HAP-1 (cell line): Measurements from ENCODE around the gene TRIM63.
A peak's percentile ranks its signal among the peaks of the same experiment; 100 is the strongest.
"Not testable (repeated sequence)": the region's sequence is repeated elsewhere in the genome, so short reads cannot be mapped to it uniquely, and the experiment has no call there.

Experiments
- DNase-seq, 2 experiments: peaks; one replicate each; pipeline ENCODE4 v3.0.0-alpha.2; 2016 to 2020; ENCODE audit warnings: low spot score in 2 of 2
- H3K27me3 ChIP-seq: fragments of 250-450 bp; sonication (Bioruptor Pico); 2 replicates; pipeline ENCODE4 v1.5.1; 2020; ENCODE audit warnings: low read depth, mild to moderate bottlenecking, moderate library complexity
- H3K36me3 ChIP-seq: fragments of 250-450 bp; sonication (Bioruptor Pico); replicated peaks from 2 replicates; pipeline ENCODE4 v1.5.1; 2020; ENCODE audit warnings: mild to moderate bottlenecking
- H3K4me1 ChIP-seq: fragments of 250-450 bp; sonication (Bioruptor Pico); 2 replicates; pipeline ENCODE4 v1.5.1; 2020; ENCODE audit warnings: mild to moderate bottlenecking
- H3K4me3 ChIP-seq: fragments of 250-450 bp; sonication (Bioruptor Pico); 2 replicates; pipeline ENCODE4 v1.5.1; 2020; ENCODE audit warnings: mild to moderate bottlenecking, moderate library complexity
- H3K9me3 ChIP-seq: fragments of 250-450 bp; sonication (Bioruptor Pico); 2 replicates; pipeline ENCODE4 v1.5.1; 2020; ENCODE audit warnings: mild to moderate bottlenecking, moderate library complexity
- in situ Hi-C: fragments of 300-500 bp; cut with MboI; formaldehyde crosslinking; loops from 3 replicates; pipeline ENCODE4 v1.14.3; 2020; ENCODE audit warnings: low sequenced_read_pairs, inconsistent platforms, mixed read lengths

TRIM63 gene

DNA sequence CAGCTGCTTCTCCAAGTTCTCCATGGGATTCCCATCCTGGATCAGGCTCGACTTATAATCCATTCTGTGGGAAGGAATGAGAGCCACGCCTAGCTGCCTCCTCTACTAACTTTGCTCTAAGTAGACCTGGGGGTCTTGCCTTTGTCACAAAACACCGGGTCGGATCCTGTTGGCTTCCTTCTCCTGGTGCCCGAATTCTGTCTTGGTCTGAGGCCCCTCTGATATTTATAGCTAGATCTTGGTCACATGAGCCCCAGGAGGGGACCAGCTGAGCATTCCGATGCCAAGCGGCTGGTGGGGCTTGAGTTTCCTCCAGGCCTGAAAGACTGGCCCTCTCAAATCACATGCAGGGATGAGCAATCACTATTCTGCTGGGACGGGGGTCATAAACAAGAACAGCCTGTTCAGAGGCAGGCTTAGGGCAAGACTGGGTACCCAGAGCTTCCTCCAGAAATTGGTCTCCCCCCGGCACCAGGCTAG lies at the start of gene TRIM63:
Gene TRIM63 (minus strand): TSS at position 199 of the 480 bp plus-strand sequence. CDS start 136 bp downstream, at position 63.
- no peak within 1 kb of the TSS for H3K4me3 ChIP-seq
- H3K9me3 ChIP-seq, result no peaks in the 10 kb centered on the region
- no peaks in the 10 kb centered on the region for H3K36me3 ChIP-seq
- in situ Hi-C loops, result no loop called here
- no peak for DNase-seq
- peaks cover 12% of the 10 kb centered on the region; the same call in 1 of the 2 replicates for H3K27me3 ChIP-seq
- no peaks in the 10 kb centered on the region for H3K4me1 ChIP-seq

GRCh38 chr1:26114165-26114927 lies 46.9 kb upstream of the TRIM63 start:
- H3K9me3 ChIP-seq, result no peaks in the 10 kb centered on the region
- no peaks in the 10 kb centered on the region for H3K27me3 ChIP-seq
- peaks cover 13% of the 10 kb centered on the region for H3K4me1 ChIP-seq
- in situ Hi-C loops, result no loop called here
- no peak for DNase-seq
- no peak overlapping the region for H3K4me3 ChIP-seq
- H3K36me3 ChIP-seq, result peaks cover 31% of the 10 kb centered on the region

DNA sequence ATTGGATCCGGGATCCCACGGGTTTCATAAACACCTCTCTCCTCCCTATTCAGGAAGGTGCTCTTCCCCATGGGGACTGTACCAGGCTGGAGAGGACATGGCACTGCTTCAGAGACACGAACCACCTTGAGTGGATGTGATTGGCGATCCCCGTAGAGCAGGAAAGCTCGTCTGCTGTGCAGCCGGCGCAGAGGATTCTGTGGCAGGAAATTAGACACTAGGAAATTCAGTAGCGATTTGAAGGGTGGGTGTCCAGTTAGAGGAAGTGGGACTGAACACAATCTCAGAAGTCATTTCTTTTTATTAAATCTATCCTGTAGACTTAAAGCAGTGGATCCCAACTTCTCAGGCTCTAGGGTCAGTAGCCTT lies 45.0 kb upstream of the TRIM63 start:
- in situ Hi-C loops, result no loop called here
- no peaks in the 10 kb centered on the region for H3K27me3 ChIP-seq
- no peak for DNase-seq
- H3K4me3 ChIP-seq, result peak overlapping the region; percentile 89
- H3K4me1 ChIP-seq, result peaks cover 13% of the 10 kb centered on the region
- H3K9me3 ChIP-seq, result no peaks in the 10 kb centered on the region
- H3K36me3 ChIP-seq, result peaks cover 20% of the 10 kb centered on the region

- H3K36me3 ChIP-seq, result peaks cover 17% of the 10 kb centered on the region
- in situ Hi-C loops, result no loop called here
- H3K4me1 ChIP-seq, result peaks cover 13% of the 10 kb centered on the region
- H3K4me3 ChIP-seq, result peak within 1 kb of the TSS; percentile 89
- DNase-seq, result peak; percentile 85 to 94
- H3K9me3 ChIP-seq, result no peaks in the 10 kb centered on the region
- no peaks in the 10 kb centered on the region for H3K27me3 ChIP-seq
Measured at GRCh38 chr1:26111530-26112406, 44.3 kb upstream of the TRIM63 start, which contains the start of gene PDIK1L. PDIK1L (plus strand) TSS chr1:26111824; CDS start chr1:26114309, 2,485 bp downstream.

GRCh38 chr1:26110731-26111529 lies 43.5 kb upstream of the TRIM63 start:
- peak overlapping the region; percentile 89 for H3K4me3 ChIP-seq
- no peaks in the 10 kb centered on the region for H3K9me3 ChIP-seq
- no peaks in the 10 kb centered on the region for H3K27me3 ChIP-seq
- DNase-seq, result peak; percentile 76 to 90
- in situ Hi-C loops, result no loop called here
- H3K36me3 ChIP-seq, result peaks cover 17% of the 10 kb centered on the region
- peaks cover 13% of the 10 kb centered on the region for H3K4me1 ChIP-seq

- H3K4me3 ChIP-seq, result no peak overlapping the region; the same call in 1 of the 2 replicates
- no peaks in the 10 kb centered on the region for H3K27me3 ChIP-seq
- DNase-seq, result no peak
- peaks cover 15% of the 10 kb centered on the region for H3K4me1 ChIP-seq
- H3K36me3 ChIP-seq, result peaks cover 10% of the 10 kb centered on the region
- in situ Hi-C loops, result loop anchor here (5.0 kb wide), 1 partner anchor 38 kb away; no protein-coding TSS in a partner anchor
- no peaks in the 10 kb centered on the region for H3K9me3 ChIP-seq
Measured at GRCh38 chr1:26109229-26110164, 42.1 kb upstream of the TRIM63 start.

GRCh38 chr1:26105226-26105548 lies 37.8 kb upstream of the TRIM63 start:
- not testable (repeated sequence) for H3K9me3 ChIP-seq
- in situ Hi-C loops, result loop anchor here (5.0 kb wide), 1 partner anchor 42 kb away; no protein-coding TSS in a partner anchor

DNA sequence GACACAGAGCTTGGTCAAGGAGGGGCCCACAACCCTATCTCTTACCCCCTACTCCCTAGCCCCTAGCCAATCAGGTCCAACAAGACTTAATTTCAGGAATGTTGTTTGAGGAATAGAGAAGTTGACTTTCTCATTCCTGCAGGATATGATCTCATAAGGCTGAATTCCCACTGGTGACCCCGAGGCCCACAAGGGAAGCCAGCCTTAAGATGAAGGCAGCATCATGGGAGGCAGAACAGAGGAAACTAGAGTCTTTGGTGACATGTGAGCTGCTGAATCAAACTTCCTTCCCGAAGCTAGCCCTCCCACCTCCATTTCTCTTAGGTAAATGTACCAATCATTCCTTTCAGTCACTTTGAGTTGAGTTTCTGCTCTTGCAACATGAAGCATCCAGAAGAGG lies 35.1 kb upstream of the TRIM63 start:
- Histone ChIP-seq H3K4me3 (no peak overlapping the region), H3K27me3 (no peaks in the 10 kb centered on the region), H3K9me3 (no peaks in the 10 kb centered on the region), H3K36me3 (no peaks in the 10 kb centered on the region), H3K4me1 (peaks cover 7% of the 10 kb centered on the region; the same call in 1 of the 2 replicates)
- no peak for DNase-seq
- in situ Hi-C loops, result no loop called here

More at GRCh38 chr1:26105226-26105548, 37.8 kb upstream of the TRIM63 start:
- H3K4me3 ChIP-seq, H3K4me1 ChIP-seq, H3K27me3 ChIP-seq, H3K36me3 ChIP-seq, DNase-seq: not testable (repeated sequence)

DNA sequence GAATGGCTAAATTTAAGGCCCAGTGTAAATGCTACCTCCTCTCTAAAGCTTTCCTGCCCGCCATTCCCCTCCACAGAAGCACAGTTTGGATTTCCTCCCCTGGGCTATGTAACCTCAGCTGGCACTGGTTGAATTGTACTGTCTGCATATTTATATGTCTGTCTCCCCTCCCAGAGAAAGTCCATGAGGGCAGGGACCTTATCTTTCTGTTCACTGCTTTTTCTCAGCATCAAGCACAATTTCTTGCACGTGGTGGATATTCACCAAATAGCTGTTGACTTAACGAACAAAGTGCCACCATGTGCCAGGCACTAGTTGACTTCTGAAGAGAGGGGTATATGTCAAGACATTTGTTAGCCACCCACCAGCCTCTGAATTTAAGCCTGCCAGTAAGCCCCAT lies 34.7 kb upstream of the TRIM63 start:
- no peaks in the 10 kb centered on the region for H3K36me3 ChIP-seq
- in situ Hi-C loops, result no loop called here
- no peak for DNase-seq
- H3K9me3 ChIP-seq, result no peaks in the 10 kb centered on the region
- no peak overlapping the region for H3K4me3 ChIP-seq
- H3K4me1 ChIP-seq, result peaks cover 11% of the 10 kb centered on the region; the same call in 1 of the 2 replicates
- H3K27me3 ChIP-seq, result no peaks in the 10 kb centered on the region

- in situ Hi-C loops, H3K9me3 ChIP-seq, H3K27me3 ChIP-seq, H3K4me3 ChIP-seq, DNase-seq, H3K36me3 ChIP-seq: not testable (repeated sequence)
- H3K4me1 ChIP-seq, result peaks cover 10% of the 10 kb centered on the region; the same call in 1 of the 2 replicates
Measured at GRCh38 chr1:26100204-26100603, 32.8 kb upstream of the TRIM63 start.

GRCh38 chr1:26099780-26100179 lies 32.4 kb upstream of the TRIM63 start:
- in situ Hi-C loops, result no loop called here

GRCh38 chr1:26098602-26099001 lies 31.2 kb upstream of the TRIM63 start:
- no peak for DNase-seq
- H3K4me1 ChIP-seq, result peaks cover 8% of the 10 kb centered on the region; the same call in 1 of the 2 replicates
- in situ Hi-C loops, result no loop called here

More at GRCh38 chr1:26099780-26100179, 32.4 kb upstream of the TRIM63 start:
- H3K9me3 ChIP-seq, result no peaks in the 10 kb centered on the region
- no peak overlapping the region for H3K4me3 ChIP-seq
- no peaks in the 10 kb centered on the region for H3K36me3 ChIP-seq
- no peak for DNase-seq
- H3K27me3 ChIP-seq, result no peaks in the 10 kb centered on the region
- peaks cover 8% of the 10 kb centered on the region; the same call in 1 of the 2 replicates for H3K4me1 ChIP-seq

More at GRCh38 chr1:26098602-26099001, 31.2 kb upstream of the TRIM63 start:
- Histone ChIP-seq H3K9me3 (no peaks in the 10 kb centered on the region), H3K27me3 (no peaks in the 10 kb centered on the region), H3K4me3 (no peak overlapping the region), H3K36me3 (no peaks in the 10 kb centered on the region)
